ENCODE measurements around the gene GLIPR1. TPM values are rescaled to one million over a fixed set of nuclear protein-coding genes. Genes with fewer than 3 reads are reported as not detected.

Gene GLIPR1
- total and polyA plus RNA-seq, 2 donors (not counting 3 experiments of a cell fraction or from before 2014, with no cell fraction given), result 98.8 to 108 TPM

DNA sequence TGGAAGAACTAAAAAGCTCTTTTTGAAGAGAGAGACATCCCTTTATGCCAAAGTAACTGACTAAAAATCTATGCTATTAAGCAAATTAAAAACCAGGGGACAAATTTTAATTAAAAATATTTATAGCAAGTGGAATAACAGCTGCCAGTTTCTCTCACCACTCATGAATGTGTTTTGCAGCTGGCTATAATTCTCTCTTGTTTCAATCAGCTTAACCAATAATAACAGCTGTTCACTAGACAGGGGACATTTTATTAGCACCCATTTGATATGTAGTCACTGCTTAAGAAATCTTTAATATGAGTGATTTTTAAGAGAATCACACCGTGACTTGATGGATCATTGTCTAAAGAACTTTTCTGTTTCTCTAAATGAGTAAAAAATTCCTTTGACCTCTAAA is 65.1 kb downstream of the GLIPR1 start:
- TF ChIP-seq EZH2 (IDR thresholded peaks at IDR 0.05; ENCODE audit: borderline replicate concordance, low read depth, low read length, severe bottlenecking) (no peak), MYC (IDR thresholded peaks at IDR 0.05; ENCODE audit: low read depth, low read length) (no peak), POLR2AphosphoS5 (IDR thresholded peaks at IDR 0.05; ENCODE audit: insufficient read depth, low read depth, low read length) (no peak), FOS (IDR thresholded peaks at IDR 0.05; ENCODE audit: borderline replicate concordance, insufficient read depth, low read length) (no peak), JUN (IDR thresholded peaks at IDR 0.05; ENCODE audit: borderline replicate concordance, insufficient read depth, insufficient read length, low read depth) (no peak), CTCF (IDR thresholded peaks at IDR 0.05; ENCODE audit: extremely low read depth in 1 of 2, insufficient read depth in 1 of 2, low read depth in 1 of 2, low read length in 2 of 2) (no peak), POLR2A (IDR thresholded peaks at IDR 0.05; ENCODE audit: low read depth, low read length) (no peak), GATA2 (IDR thresholded peaks at IDR 0.05; ENCODE audit: insufficient read depth, insufficient read length, low read depth, low read length) (no peak)
- TF ChIP-seq, protein P1, sequence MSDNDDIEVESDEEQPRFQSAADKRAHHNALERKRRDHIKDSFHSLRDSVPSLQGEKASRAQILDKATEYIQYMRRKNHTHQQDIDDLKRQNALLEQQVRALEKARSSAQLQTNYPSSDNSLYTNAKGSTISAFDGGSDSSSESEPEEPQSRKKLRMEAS (IDR thresholded peaks at IDR 0.05; ENCODE audit: insufficient read depth, insufficient read length), result no peak
- H2AFZ ChIP-seq (ENCODE audit: low read depth, low read length), result no peak overlapping the region
- POLR2A ChIA-PET, result no interaction called here
- H3K36me3 ChIP-seq (ENCODE audit: control insufficient read depth in 2 of 2, extremely low read depth in 1 of 2, insufficient read depth in 2 of 2, low read length in 2 of 2), result no peaks in the 10 kb centered on the region
- CTCF ChIA-PET, result interaction anchor here (0.8 to 0.9 kb wide), 2 partner anchors 8 to 13 kb away, joined by 3 read pairs; no protein-coding TSS in a partner anchor
- intact Hi-C loops (cut with micrococcal nuclease), result no loop called here
- no peaks in the 10 kb centered on the region for H3K9me1 ChIP-seq (replicated peaks; ENCODE audit: control insufficient read depth, extremely low read depth, insufficient read depth, low read length)
- DNase-seq (ENCODE audit: low read depth, low spot score) (no peak), FAIRE-seq (no peak)
- no peak overlapping the region for H3K9ac ChIP-seq (replicated peaks; ENCODE audit: extremely low read depth, insufficient read depth, low read length)
- no peaks in the 10 kb centered on the region for H4K20me1 ChIP-seq (replicated peaks; ENCODE audit: control insufficient read depth, extremely low read depth, insufficient read depth, low read length)
- dilution Hi-C loops (cut with MboI; ENCODE audit: extremely low pct_ligation_motif_present, low sequenced_read_pairs), result no loop called here
- H3K79me2 ChIP-seq (ENCODE audit: control insufficient read depth, insufficient read depth, low read length), result no peaks in the 10 kb centered on the region
- H3K4me3 ChIP-seq (replicated peaks in 1 of 3; ENCODE audit: insufficient read depth in 1 of 3, low read depth in 1 of 3, low read length in 3 of 3), result no peak overlapping the region
- H3K27ac ChIP-seq (ENCODE audit: insufficient read depth, low read depth, low read length), result no peak overlapping the region
- H3K4me1 ChIP-seq (ENCODE audit: control insufficient read depth, extremely low read depth, insufficient read depth, low read length), result peaks cover 20% of the 10 kb centered on the region
- no peaks in the 10 kb centered on the region for H3K27me3 ChIP-seq (ENCODE audit: control insufficient read depth in 2 of 2, insufficient read depth in 2 of 2, low read length in 2 of 2)
- BruUV-seq (replicated peaks), result no TSS peak
- H3K4me2 ChIP-seq (ENCODE audit: insufficient read depth, low read length), result no peak overlapping the region
- no peaks in the 10 kb centered on the region for H3K9me3 ChIP-seq (replicated peaks; ENCODE audit: control insufficient read depth, insufficient read depth, low read length)
